Astrocyte (in vitro differentiated cells and primary cell): ENCODE measurements around the gene CDH22.

Source experiments
- CTCF ChIP-seq: IDR thresholded peaks from 2 replicates; pipeline ENCODE4 v1.5.1; 2011; ENCODE audit warnings: low read depth, mild to moderate bottlenecking, inconsistent platforms, low read length, moderate library complexity; ENCODE audit not compliant: insufficient read depth
- EZH2 ChIP-seq: IDR thresholded peaks from 2 replicates; pipeline ENCODE4 v1.6.1; 2012; ENCODE audit warnings: mild to moderate bottlenecking, low read length, inconsistent platforms; ENCODE audit not compliant: insufficient read depth

GRCh38 chr20:46349035-46349741, 40.9 kb upstream of the CDH22 start:
- TF ChIP-seq CTCF (peak; percentile 51), EZH2 (no peak)
